ENCODE data around the gene PRM2.

Gene PRM2, protein sequence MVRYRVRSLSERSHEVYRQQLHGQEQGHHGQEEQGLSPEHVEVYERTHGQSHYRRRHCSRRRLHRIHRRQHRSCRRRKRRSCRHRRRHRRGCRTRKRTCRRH

DNA sequence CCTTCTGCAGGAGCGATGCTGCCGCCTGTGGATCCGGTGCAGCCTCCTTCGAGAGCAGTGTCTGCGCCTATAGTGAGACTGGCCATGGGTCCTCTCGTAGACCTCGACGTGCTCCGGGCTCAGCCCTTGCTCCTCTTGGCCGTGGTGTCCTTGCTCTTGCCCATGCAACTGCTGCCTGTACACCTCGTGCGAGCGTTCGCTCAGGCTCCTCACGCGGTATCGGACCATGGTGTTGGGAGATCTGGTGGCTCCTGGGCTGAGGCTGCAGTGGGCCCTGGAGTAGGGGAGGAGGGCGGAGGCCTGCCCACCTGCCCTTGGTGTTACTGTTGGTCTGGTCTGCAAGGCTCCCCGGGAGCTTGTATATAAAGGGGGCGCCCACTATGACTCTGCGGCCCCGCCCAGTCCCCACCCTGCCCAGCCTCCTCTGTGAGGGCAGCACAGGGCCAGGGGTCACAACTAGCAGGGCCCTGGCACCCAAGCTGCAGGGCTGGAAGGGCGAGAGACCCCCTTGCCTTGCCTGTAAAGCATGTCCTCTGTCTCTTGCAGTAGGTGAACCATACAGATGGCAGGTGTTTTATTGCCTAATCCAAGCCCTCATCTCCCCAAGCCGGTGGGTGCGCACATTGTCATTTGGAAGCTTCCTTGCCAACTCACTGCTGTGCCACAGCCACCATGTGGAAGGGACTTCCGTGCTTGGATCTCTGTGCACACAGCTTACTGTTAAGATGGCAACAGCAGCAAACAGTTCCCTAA is at the start of gene PRM2:
PRM2 (minus strand) TSS at position 338 of the 753 bp plus-strand sequence; CDS start at position 228, 110 bp downstream.
- DNase-seq (ENCODE audit: low spot score), result no peak

DNA sequence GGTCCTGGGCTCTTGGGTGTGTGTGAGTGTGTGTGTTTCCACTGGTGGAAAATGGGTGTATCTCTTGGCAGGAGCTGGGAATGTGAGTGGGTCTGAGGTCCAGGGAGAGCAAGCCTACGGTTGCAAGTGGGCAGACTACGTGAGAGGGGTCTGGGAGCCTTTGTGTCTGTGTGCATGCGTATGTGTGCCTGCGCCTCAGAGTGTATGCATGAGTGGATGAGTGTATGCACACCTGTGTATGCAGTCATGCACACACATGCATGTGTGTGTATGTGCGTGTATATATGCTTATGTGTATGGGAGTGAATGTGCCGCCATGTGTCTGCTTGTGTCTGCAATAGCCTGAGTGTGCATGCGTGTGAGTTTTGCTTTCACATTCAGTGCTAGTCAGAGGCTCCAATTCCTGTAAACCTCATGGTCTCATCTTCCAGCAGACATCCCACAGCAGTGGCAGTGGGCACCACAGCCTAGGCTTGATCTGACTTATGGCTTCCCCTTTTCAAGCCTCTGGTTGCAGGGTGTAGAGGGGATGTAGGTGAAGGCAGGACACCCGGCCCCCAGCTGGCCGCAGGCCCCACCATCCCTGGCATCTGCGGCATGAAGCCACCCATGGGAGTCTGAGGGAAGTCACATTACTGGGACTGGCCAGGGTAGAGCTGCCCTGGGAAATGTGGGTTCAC is 49.3 kb upstream of the PRM2 start:
- DNase-seq (ENCODE audit: low spot score), result no peak

DNA sequence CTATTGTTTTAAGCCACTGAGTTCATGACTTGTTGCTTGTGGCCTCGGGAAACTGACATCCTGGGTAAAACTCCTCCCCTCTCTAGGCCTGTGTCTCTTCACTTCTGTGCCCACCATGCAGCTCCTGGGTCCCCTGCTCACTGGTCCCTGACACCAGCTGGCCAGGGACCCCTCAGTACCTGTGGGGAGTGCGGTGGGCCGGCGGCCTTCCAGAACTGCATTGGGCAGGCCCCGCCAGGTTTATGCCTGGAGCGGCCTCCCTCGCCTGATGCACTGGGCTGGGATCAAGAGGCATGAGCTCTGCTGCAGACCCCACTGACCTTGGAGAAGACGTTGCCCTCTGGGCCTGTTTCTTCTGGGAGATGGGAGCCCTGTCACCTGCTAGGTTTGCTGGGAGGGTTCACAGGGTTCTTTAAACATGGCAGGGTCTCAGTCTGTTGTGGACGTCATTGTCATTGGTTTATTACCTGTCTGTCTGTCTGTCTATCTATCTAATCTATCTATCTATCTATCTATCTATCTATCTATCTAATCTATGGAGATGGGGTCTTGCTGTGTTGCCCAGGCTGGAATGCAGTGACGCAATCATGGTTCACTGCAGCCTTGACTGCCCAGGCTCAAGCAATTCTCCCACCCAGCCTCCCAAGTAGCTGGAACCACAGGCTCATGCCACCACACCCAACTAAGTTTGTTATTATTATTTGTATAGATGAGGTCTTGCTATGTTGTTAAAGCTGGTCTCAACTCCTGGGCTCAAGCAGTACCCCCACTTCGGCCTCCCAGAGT is 47.5 kb upstream of the PRM2 start:
- DNase-seq (ENCODE audit: low spot score), result no peak

DNA sequence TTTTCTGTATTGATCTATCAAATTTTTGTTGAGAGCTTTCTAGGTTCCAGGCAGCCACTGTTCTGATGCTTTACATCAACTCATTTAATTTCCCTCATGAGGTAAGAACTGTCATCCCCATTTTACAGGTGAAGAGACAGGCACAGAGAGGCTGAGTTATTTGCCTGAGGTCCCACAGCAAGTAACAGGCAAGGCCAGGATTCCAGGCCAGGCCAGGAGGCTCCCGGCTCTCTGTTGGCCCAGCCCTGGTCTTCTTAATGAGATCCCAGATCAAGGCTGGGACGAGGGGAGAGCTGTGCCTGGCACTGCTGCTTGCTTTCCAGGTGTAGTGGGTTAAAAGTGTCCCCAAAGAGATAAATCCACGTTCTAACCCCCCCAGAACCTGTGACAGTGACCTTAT is 46.5 kb upstream of the PRM2 start:
- no peak for DNase-seq (ENCODE audit: low spot score)

DNA sequence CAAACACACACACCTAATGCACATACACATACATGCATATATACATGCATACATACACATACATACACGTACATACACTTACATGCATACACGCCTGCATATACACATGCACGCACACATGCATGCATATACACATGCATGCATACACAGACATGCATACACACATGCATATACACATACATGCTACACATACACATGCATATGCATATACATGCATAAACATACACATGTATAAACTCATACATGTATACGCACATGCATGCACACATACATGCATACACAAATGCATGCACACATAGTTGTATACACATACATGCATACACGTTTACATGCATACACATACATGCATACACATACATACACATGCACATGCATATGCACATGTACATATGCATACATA is 45.4 kb upstream of the PRM2 start:
- DNase-seq (ENCODE audit: low spot score), result no peak

DNA sequence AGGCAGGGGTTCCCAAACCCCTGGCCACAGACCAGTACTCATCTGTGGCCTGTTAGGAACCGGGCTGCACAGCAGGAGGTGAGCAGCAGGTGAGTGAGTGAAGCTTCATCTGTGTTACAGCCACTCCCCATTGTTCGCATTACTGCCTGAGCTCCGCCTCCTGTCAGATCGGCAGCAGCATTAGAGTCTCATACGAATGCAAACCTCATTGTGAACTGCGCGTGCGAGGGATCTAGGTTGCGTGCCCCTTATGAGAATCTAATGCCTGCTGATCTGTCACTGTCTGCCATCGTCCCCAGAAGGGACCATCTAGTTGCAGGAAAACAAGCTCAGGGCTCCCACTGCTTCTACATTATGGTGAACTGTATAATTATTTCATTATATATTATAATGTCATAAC is 43.9 kb upstream of the PRM2 start:
- DNase-seq (ENCODE audit: low spot score), result no peak

DNA sequence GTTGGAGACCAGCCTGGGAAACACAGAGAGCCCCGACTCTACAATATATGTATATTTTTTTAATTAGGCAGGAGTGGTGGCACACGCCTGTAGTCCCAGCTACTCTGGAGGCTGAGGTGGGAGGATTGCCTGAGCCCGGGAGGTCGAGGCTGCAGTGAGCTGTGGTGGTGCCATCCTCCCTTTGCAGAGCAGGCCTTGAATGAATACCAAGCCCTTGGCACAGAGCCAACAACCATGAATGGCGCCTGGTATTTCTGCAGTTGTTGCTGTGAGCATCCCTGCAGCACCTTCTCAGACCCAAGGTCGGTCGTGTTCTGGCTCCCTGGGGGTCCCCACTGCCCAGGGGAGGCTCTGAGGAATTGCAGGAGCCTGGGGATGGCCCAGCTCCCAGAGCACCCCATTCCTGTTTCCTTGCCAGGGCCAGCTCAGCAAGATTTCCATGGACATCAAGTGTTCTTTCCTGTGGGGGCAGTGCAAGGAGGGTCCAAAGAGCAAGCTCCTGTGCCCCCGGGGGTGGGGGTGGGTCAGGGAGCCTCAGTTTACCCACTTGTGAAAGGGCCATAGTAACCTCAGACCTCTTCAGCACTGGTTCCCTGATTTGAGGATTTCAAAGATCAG is 43.4 kb upstream of the PRM2 start:
- no peak for DNase-seq (ENCODE audit: low spot score)

DNA sequence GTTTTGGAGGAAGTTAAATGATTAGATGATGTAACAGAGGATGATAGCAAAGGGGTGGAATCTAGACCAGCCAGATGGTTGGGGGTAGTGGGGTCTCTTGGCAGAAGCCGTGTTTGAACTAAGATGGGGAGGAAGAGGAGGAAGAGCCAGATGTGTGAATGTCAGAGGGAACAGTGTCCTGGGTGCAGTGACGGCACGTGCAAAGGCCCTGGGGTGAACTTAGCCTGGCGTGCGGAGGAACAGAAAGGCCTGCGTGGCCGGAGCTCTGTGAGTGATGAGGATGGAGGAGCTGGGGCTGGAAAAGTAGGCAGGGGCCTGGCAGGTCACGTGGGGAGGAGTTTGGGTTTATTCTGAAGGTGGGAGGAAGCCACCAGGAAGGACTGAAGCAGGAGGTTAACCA is 42.5 kb upstream of the PRM2 start:
- DNase-seq (ENCODE audit: low spot score), result no peak

DNA sequence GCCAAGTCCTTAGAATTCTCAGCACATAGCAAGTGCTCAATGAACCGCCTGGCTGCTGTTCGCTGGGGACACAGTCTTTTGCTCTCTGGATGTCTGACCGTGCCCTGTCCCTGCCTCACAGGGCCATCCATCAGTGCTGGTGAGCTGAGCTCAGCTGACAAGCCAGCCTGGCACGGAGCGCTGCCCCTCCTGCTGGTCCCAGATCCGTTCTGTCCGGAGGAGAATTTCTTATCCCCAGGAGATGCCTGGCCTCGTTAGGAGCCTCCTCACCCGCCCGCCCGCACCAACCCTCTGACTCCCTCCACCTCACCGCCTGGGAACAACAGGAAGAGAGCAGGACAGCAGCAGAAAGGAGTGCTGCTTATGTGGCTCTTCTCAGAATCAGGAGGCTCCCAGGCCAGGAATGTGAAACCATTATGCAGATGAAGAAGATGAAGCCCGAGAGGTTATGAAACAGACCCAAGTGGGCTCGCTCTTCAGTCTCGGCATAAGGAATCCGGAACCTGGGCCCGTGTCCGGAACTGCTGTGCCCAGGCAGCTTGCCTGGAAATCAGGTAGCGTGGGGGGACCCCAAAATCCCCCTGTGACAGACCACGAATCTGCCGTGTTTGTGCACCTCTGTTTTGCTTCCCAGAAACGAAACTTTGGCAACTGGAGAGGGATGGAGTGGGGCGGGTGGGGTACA is 40.2 kb upstream of the PRM2 start:
- DNase-seq (ENCODE audit: low spot score), result no peak

DNA sequence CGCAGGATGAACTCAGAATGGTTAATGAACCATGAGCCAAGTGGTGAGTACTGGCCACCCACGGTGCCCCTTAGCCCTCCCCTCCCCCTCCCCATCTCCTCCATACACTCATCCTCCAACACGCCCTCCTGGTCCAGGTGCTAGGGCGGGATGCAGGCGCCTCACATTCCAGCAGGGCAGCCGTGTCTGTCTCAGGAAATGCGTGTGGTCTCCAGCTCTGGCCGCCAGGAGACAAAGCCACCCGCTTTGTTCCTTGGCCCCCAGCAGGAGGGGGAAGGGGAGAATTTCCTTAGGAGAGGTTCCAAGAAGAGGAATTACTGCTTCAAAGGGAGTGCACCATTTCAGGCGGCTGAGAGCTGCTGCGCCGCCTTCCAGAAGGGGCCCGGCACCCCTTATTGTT is 39.2 kb upstream of the PRM2 start:
- DNase-seq (ENCODE audit: low spot score), result no peak

DNA sequence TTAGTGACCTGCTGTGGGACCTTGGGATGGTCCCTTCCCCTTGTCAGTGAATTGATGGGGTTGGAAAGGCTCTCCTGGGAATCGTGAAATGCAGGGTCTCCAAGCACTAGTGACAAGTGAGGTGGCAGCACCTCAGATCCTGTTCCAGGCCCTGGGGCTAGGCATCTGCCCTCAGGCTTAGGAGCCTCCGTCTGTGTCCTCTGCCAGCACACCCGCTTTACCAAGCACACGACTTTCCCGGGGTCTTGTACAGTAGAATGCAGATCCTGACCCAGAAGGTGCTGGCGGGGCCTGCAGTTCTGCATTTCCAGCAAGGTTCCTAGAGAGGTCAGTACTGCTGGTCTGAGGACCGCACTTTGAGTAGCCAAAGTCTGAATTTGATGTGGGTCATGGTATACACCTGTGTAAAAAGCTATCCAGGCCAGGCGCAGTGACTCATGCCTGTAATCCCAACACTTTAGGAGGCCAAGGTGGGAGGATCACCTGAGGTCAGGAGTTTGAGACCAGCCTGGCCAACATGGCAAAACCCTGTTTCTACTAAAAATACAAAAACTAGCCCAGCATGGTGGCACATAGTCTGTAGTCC is 38.1 kb upstream of the PRM2 start:
- DNase-seq (ENCODE audit: low spot score), result no peak

DNA sequence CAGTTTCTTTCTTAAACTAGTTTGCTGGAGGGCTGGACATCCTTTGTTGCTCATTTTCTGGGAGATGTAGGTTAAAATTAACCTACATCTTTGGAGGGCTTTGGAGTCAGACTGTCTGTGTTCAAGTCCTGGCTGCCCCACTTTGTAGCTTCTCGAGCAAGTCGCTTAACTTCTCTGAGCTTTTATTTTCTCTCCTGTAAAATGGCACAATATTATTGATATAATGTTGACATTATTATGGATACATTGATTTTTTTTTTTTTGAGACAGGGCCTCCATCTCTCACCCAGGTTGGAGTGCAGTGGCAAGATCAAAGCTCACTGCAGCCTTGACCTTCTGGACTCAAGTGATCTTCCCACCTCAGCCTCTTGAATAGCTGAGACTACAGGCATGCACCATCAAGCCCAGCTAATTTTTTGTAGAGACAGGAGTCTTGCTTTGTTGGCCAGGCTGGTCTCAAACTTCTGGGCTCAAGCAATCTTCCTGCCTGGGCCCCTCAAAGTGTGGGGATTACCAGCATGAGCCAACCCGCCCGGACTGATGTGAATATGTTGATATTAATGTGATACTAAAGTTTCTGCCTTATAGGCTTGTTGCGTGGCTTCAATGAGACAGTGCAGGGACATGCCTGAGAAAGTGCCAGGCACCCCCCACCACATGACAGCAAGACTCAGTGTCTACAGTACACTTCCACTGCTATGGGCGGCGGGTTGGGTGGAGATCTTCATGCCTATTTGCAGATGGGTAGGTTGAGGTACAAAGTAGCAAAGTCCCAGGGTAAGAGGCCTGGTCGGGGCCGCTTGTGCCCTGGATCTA is 37.4 kb upstream of the PRM2 start:
- DNase-seq (ENCODE audit: low spot score), result no peak

DNA sequence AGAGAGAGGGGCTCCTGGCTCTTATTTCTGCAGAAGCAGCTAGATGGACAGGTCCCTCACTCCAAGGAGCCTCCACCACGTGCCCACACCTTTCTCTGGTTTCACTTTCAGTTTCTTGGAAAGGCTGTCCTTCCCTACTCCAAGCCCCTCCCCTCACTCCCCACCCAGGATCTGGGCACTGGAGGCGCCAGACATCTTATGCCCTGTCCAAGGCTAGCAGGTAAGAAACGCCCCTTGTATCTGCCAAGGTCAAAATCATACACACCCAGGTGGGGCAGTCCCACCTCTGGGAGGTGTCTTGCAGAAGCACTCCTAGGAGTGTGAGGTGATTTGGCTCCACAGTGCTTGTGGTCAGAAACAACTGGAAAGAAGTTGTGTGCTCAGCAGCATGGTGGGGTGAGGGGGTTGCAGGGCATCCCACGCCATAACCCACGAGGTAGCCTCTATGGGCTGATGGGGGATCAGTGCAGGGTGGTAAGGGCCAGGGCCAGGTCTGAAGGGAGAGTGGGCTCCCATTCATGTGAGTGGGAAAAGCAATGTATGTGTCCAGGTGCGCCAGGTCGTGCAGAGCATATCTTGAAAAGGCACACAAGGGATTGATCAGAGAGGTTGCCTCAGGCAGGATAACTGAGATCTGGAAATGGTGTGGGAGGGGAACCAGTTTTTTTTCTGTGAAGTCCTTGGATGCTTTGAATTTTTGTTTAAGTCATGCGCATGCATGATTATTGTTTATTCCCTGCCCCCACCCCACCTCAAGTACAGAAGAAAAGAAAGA is 36.6 kb upstream of the PRM2 start:
- peak; percentile 45 for DNase-seq (ENCODE audit: low spot score)

DNA sequence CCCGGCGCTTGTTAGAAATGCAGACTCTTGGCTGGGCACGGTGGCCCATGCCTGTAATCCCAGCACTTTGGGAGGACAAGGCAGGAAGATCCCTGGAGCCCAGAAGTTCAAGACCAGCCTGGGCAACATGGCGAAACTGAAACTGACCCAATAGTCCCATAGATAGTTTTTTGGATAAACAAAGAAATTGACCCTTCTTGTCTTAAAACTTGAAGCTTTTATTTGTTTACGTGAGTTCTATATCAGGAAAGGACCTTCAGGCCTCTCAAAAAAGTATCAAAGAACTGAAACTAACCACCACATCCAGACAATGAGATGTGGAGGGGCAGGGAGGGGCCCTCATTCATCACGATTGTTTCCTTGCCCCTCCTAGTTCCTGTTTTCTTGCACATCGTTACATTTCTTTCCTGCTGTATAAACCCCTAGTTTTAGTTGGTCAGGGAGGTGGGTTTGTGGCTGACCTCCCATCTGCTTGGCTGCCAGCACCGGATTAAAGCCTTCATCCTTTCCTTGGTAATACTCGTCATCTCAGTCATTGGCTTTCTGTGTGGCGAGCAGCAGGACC is 34.8 kb upstream of the PRM2 start:
- no peak for DNase-seq (ENCODE audit: low spot score)

DNA sequence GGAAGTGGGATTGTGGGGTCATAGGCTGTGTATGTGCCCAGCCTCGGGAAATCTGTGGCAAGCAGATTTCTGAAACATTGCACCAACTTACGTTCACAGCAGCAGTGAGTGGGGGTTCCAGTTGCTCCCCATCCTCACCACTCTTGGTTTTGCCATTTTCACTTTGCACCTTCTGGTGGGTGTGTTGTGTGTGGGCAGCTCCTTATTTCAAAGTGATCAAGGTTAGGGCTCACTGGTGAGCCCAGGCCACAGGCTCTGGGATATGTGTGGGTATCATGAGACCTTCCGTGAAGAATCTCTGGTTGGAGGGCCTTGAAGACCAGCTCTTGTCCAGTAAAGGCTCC is 34.3 kb upstream of the PRM2 start:
- no peak for DNase-seq (ENCODE audit: low spot score)

DNA sequence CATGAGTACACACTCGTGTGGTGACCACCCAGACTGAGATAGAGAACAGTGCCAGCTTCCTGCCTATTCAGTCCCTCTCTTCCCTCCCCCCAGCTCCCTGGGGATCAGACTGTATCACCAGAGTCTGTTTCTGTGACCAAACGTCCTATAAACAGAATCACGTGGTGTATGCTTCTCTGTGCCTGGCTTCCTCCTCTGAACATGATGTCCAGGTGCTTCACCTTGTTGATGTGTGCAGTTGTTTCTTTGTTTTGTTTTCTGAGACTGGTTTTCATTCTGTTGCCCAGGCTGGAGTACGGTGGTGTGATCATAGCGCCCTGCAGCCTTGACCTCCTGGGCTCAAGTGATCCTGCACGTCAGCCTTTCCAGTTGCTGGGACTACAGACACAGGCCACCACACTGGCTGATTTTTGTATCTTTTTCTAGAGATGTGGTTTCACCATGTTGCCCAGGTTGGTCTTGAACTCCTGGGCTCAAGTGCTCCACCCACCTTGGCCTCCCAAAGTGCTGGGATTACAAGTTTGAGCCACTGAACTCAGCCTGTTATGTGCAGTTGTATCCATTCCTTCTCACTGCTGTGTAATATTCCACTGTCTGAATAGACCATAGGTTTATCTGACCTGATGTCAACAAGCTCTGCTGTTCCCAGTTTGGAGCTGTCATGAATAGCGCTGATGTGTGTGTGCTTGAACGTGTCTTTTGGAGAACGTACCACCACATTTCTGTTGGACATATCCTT is 33.8 kb upstream of the PRM2 start:
- no peak for DNase-seq (ENCODE audit: low spot score)

DNA sequence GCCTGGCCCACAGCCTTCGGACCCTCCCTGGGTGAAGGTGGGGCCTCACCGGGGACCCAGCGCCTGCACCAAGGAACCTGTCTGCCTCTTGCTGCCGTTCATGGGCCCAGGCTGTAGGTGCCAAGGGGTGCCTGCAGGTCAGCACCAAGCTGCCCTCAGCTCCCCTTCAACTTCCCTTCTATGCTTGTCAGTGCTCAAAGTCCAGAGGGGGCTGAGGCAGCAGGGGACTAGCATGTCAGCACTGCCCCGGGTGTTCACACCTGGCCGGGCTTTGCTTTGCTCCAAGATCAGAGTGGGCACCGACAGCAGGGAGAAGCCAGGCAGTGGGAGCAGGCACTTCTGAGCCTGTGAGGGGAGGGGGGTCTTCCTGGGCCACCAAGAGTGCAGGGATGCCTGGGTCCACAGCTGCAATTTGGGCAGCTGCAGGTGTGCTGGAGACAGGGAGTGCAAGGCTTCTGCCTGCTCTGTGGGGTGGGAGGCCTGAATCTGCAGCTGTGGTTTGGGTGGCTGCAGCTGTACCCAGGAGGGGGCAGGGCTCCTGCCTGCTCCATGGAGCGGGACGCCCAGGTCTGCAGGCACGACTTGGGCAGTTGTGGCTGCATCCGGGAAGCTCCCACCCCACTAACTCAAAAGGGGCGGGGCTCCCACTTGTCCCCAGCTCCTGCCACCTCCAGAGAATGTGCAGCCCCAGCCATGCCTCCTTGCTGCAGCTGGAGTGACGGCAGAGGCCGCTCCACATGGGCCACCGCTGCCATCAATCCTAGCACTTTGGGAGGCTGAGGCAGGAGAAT is 32.4 kb upstream of the PRM2 start:
- no peak for DNase-seq (ENCODE audit: low spot score)

Data from hepatic stellate cell (primary cell).